Fibroblast of lung (primary cell): ENCODE measurements around the gene PLSCR1. TPM values are rescaled to one million over a fixed set of nuclear protein-coding genes. Genes with fewer than 3 reads are reported as not detected.

Source experiments
- DNase-seq, 2 donors: peaks; one replicate each; pipeline versions ENCODE4 v3.0.0 to v3.0.0-alpha.2; 2010; ENCODE audit warnings: low read depth in 2 of 2
- H2AFZ ChIP-seq: 2 replicates; pipeline ENCODE4 v1.5.1; 2012; ENCODE audit warnings: low read length, control low read depth, inconsistent platforms
- H3K27ac ChIP-seq: 2 replicates; pipeline ENCODE4 v1.5.1; 2011; ENCODE audit warnings: low read length, control low read depth; ENCODE audit not compliant: insufficient read depth
- H3K27me3 ChIP-seq: 2 replicates; pipeline ENCODE4 v1.5.1; 2011; ENCODE audit warnings: mild to moderate bottlenecking, low read length; ENCODE audit not compliant: control insufficient read depth, insufficient read depth
- H3K36me3 ChIP-seq: 2 replicates; pipeline ENCODE4 v1.5.1; 2011; ENCODE audit warnings: low read length; ENCODE audit not compliant: control insufficient read depth, insufficient read depth
- H3K4me1 ChIP-seq: 2 replicates; pipeline ENCODE4 v1.5.1; 2011; ENCODE audit warnings: low read length; ENCODE audit not compliant: control insufficient read depth, insufficient read depth; ENCODE audit errors: extremely low read depth
- H3K4me2 ChIP-seq: 2 replicates; pipeline ENCODE4 v1.5.1; 2011; ENCODE audit warnings: low read length, control low read depth; ENCODE audit not compliant: insufficient read depth; ENCODE audit errors: extremely low read depth
- H3K4me3 ChIP-seq, 4 experiments: fragments of 200-600 bp in 1 of 4; sonication (generic) in 1 of 4; replicated peaks in 1 of 4; 2 replicates each; pipeline ENCODE4 v1.5.1; 2011 to 2016; ENCODE audit warnings: low read length in 4 of 4, low read depth in 3 of 4, mild to moderate bottlenecking in 3 of 4, control low read depth in 2 of 4, inconsistent platforms in 1 of 4, mixed read lengths in 1 of 4; ENCODE audit not compliant: insufficient read depth in 1 of 4; ENCODE audit errors: control extremely low read depth in 1 of 4
- H3K79me2 ChIP-seq: 2 replicates; pipeline ENCODE4 v1.5.1; 2012; ENCODE audit warnings: mild to moderate bottlenecking, low read length, inconsistent platforms; ENCODE audit not compliant: control insufficient read depth, insufficient read depth
- H3K9ac ChIP-seq: 2 replicates; pipeline ENCODE4 v1.5.1; 2011; ENCODE audit warnings: mild to moderate bottlenecking, low read length, control low read depth; ENCODE audit not compliant: insufficient read depth
- H3K9me3 ChIP-seq: 2 replicates; pipeline ENCODE4 v1.5.1; 2012; ENCODE audit warnings: low read depth, low read length; ENCODE audit not compliant: control insufficient read depth, insufficient read depth
- H4K20me1 ChIP-seq: 2 replicates; pipeline ENCODE4 v1.5.1; 2011; ENCODE audit warnings: low read length; ENCODE audit not compliant: control insufficient read depth, insufficient read depth; ENCODE audit errors: extremely low read depth
- EZH2 ChIP-seq: IDR thresholded peaks from 2 replicates; pipeline ENCODE4 v1.5.1; 2012; ENCODE audit warnings: low read length, control low read depth, mild to moderate bottlenecking; ENCODE audit errors: missing control alignments
- polyA plus RNA-seq, 2 donors: library from polyadenylated mRNA; depleted of rRNA in 1 of 2; stranded (reverse) in 1 of 2; unstranded in 1 of 2; fragments of >200 nt; gene quantifications; 2 replicates each; pipeline ENCODE4 v1.2.1, GENCODE V29; 2011 to 2012; ENCODE audit warnings: missing spikeins in 1 of 2
- total RNA-seq: library from RNA; depleted of rRNA; stranded (reverse); fragments of >200 nt; gene quantifications from 2 replicates; pipeline ENCODE4 v1.2.1, GENCODE V29; 2014
- TF ChIP-seq, protein P1 (sequence below), 2 donors: IDR thresholded peaks in 1 of 2; conservative IDR thresholded peaks in 1 of 2; 1 replicate in 1 of 2; 2 replicates in 1 of 2; pipeline ENCODE4 v1.5.1; 2011 to 2012; ENCODE audit warnings: low read length in 2 of 2, control low read depth in 1 of 2, inconsistent platforms in 1 of 2, low read depth in 1 of 2, mild to moderate bottlenecking in 1 of 2

PLSCR1 gene
- total and polyA plus RNA-seq, 2 donors (not counting 1 experiment from before 2014, with no cell fraction given): 36.8 to 73.3 TPM

- no peak for DNase-seq
- H3K9ac ChIP-seq: no peak overlapping the region
- no peaks in the 10 kb centered on the region for H3K4me1 ChIP-seq
- H2AFZ ChIP-seq: no peak overlapping the region
- H3K27me3 ChIP-seq: no peaks in the 10 kb centered on the region
- no peak overlapping the region for H3K27ac ChIP-seq
- no peak for TF ChIP-seq EZH2
- TF ChIP-seq, protein P1, sequence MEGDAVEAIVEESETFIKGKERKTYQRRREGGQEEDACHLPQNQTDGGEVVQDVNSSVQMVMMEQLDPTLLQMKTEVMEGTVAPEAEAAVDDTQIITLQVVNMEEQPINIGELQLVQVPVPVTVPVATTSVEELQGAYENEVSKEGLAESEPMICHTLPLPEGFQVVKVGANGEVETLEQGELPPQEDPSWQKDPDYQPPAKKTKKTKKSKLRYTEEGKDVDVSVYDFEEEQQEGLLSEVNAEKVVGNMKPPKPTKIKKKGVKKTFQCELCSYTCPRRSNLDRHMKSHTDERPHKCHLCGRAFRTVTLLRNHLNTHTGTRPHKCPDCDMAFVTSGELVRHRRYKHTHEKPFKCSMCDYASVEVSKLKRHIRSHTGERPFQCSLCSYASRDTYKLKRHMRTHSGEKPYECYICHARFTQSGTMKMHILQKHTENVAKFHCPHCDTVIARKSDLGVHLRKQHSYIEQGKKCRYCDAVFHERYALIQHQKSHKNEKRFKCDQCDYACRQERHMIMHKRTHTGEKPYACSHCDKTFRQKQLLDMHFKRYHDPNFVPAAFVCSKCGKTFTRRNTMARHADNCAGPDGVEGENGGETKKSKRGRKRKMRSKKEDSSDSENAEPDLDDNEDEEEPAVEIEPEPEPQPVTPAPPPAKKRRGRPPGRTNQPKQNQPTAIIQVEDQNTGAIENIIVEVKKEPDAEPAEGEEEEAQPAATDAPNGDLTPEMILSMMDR (conservative IDR thresholded peaks at IDR 0.05 in 1 of 2, IDR thresholded peaks at IDR 0.05 in 1 of 2; ENCODE audit: low read depth in 1 of 2, low read length in 2 of 2): no peak
- no peaks in the 10 kb centered on the region for H4K20me1 ChIP-seq
- H3K4me3 ChIP-seq: no peak overlapping the region
- no peaks in the 10 kb centered on the region for H3K36me3 ChIP-seq
- no peaks in the 10 kb centered on the region for H3K9me3 ChIP-seq
- H3K4me2 ChIP-seq: no peak overlapping the region
- H3K79me2 ChIP-seq: no peaks in the 10 kb centered on the region
Observed at GRCh38 chr3:146559388-146559787, 15.0 kb upstream of the PLSCR1 start.

DNA sequence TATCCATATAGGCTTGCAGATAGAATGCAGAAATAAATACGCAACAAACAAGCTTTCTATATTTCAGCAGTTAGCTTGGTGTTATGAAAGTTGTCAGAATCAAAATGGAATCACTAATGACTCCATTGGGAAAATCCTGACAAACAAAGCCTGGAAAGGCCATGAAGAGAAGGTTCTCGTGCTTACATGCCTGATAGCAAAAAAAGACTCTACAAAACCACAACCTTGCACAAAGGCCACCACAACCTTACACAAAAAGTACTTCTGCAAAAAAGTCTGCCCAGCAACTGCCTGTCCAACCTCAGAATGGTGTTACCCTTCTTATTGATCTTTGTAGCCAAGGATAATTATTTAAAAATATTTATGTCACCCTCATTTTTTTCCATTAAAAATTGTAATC, 14.4 kb upstream of the PLSCR1 start:
- no peak overlapping the region for H2AFZ ChIP-seq
- no peak overlapping the region for H3K9ac ChIP-seq
- no peaks in the 10 kb centered on the region for H4K20me1 ChIP-seq
- H3K27ac ChIP-seq: no peak overlapping the region
- no peak overlapping the region for H3K4me2 ChIP-seq
- H3K9me3 ChIP-seq: no peaks in the 10 kb centered on the region
- H3K27me3 ChIP-seq: no peaks in the 10 kb centered on the region
- no peaks in the 10 kb centered on the region for H3K4me1 ChIP-seq
- no peak overlapping the region for H3K4me3 ChIP-seq
- H3K79me2 ChIP-seq: no peaks in the 10 kb centered on the region
- no peak for TF ChIP-seq EZH2
- TF ChIP-seq, protein P1 (conservative IDR thresholded peaks at IDR 0.05 in 1 of 2, IDR thresholded peaks at IDR 0.05 in 1 of 2; ENCODE audit: low read depth in 1 of 2, low read length in 2 of 2): no peak
- H3K36me3 ChIP-seq: no peaks in the 10 kb centered on the region
- DNase-seq: no peak

- no peak overlapping the region for H3K4me2 ChIP-seq
- no peaks in the 10 kb centered on the region for H3K79me2 ChIP-seq
- no peaks in the 10 kb centered on the region for H3K36me3 ChIP-seq
- no peaks in the 10 kb centered on the region for H3K9me3 ChIP-seq
- H4K20me1 ChIP-seq: no peaks in the 10 kb centered on the region
- H3K27ac ChIP-seq: no peak overlapping the region
- no peak for TF ChIP-seq EZH2
- TF ChIP-seq, protein P1 (conservative IDR thresholded peaks at IDR 0.05 in 1 of 2, IDR thresholded peaks at IDR 0.05 in 1 of 2; ENCODE audit: low read depth in 1 of 2, low read length in 2 of 2): no peak
- no peaks in the 10 kb centered on the region for H3K27me3 ChIP-seq
- no peaks in the 10 kb centered on the region for H3K4me1 ChIP-seq
- no peak overlapping the region for H3K4me3 ChIP-seq
- no peak for DNase-seq
- no peak overlapping the region for H3K9ac ChIP-seq
- H2AFZ ChIP-seq: no peak overlapping the region
Observed at GRCh38 chr3:146557745-146558144, 13.3 kb upstream of the PLSCR1 start.
